H1 (cell line): ENCODE results near the gene DHRS3. TPM values are rescaled to one million over a fixed set of nuclear protein-coding genes. Genes with fewer than 3 reads are reported as not detected.
A peak's percentile ranks its signal among the peaks of the same experiment; 100 is the strongest.

Experiments used
- CTCF ChIA-PET: fragments of 300-600 bp; sonication (Branson Sonifier 250); formaldehyde crosslinking; loops from one replicate; lab custom pipeline; 2021; ENCODE audit not compliant: partially characterized antibody; lab: Charles Lee
- POLR2A ChIA-PET: fragments of 300-600 bp; sonication (Branson Sonifier 250); formaldehyde crosslinking; loops from one replicate; lab custom pipeline; 2021; ENCODE audit warnings: inconsistent platforms; ENCODE audit not compliant: partially characterized antibody; lab: Charles Lee
- DNase-seq, 2 experiments: peaks; one replicate each; pipeline versions ENCODE4 v3.0.0 to v3.0.0-alpha.2; 2010 to 2022; ENCODE audit warnings: low spot score in 2 of 2, low read depth in 1 of 2, mixed read lengths in 1 of 2
- FAIRE-seq: peaks from 2 replicates; lab custom pipeline; 2011; peaks lifted over from hg19 to GRCh38; lab: Jason Lieb, UNC
- H2AFZ ChIP-seq: 2 replicates; pipeline ENCODE4 v1.8.1; 2012; ENCODE audit warnings: low read length, inconsistent platforms
- H2AK5ac ChIP-seq: 2 replicates; pipeline ENCODE4 v1.6.1; 2013; ENCODE audit warnings: low read depth, low read length
- H2BK120ac ChIP-seq: replicated peaks from 2 replicates; pipeline ENCODE3; 2013; ENCODE audit warnings: low read depth, low read length, inconsistent platforms
- H2BK12ac ChIP-seq: 2 replicates; pipeline ENCODE4 v1.6.1; 2013; ENCODE audit warnings: low read depth, low read length
- H2BK15ac ChIP-seq: 2 replicates; pipeline ENCODE4 v1.6.1; 2013; ENCODE audit warnings: low read length
- H2BK20ac ChIP-seq: 2 replicates; pipeline ENCODE4 v1.6.1; 2013; ENCODE audit warnings: low read length
- H2BK5ac ChIP-seq: 2 replicates; pipeline ENCODE4 v1.6.1; 2013; ENCODE audit warnings: low read depth, low read length
- H3K14ac ChIP-seq: 2 replicates; pipeline ENCODE4 v1.6.1; 2013; ENCODE audit warnings: inconsistent platforms; ENCODE audit not compliant: insufficient read length
- H3K18ac ChIP-seq: 2 replicates; pipeline ENCODE4 v1.6.1; 2013; ENCODE audit warnings: low read length; ENCODE audit errors: extremely low read depth
- H3K23ac ChIP-seq: 2 replicates; pipeline ENCODE4 v1.6.1; 2013; ENCODE audit warnings: inconsistent platforms; ENCODE audit not compliant: insufficient read length
- H3K23me2 ChIP-seq: 2 replicates; pipeline ENCODE4 v1.6.1; 2013; ENCODE audit warnings: low read depth, low read length
- H3K27ac ChIP-seq: 2 replicates; pipeline ENCODE4 v1.6.1; 2011; ENCODE audit warnings: low read depth, low read length, inconsistent platforms
- H3K27me3 ChIP-seq, 4 experiments: replicated peaks in 1 of 4; 1 replicate in 1 of 4; 2 replicates in 3 of 4; pipeline versions ENCODE4 v1.6.1 to v1.8.1; 2011 to 2013; ENCODE audit warnings: low read length in 3 of 4, mild to moderate bottlenecking in 3 of 4, inconsistent platforms in 2 of 4, mixed read lengths in 2 of 4, moderate library complexity in 1 of 4; ENCODE audit not compliant: control insufficient read depth in 3 of 4, insufficient read depth in 3 of 4; ENCODE audit errors: extremely low read depth in 1 of 4
- H3K36me3 ChIP-seq, 4 experiments: 2 replicates each; pipeline versions ENCODE4 v1.6.1 to v1.8.1; 2011 to 2013; ENCODE audit warnings: mild to moderate bottlenecking in 4 of 4, low read length in 3 of 4, moderate library complexity in 2 of 4, control low read depth in 1 of 4, inconsistent platforms in 1 of 4; ENCODE audit not compliant: insufficient read depth in 4 of 4, control insufficient read depth in 2 of 4
- H3K4ac ChIP-seq: replicated peaks from 2 replicates; pipeline ENCODE3; 2013; ENCODE audit warnings: low read length, low read depth, mixed read lengths, inconsistent platforms; ENCODE audit not compliant: insufficient read length
- H3K4me1 ChIP-seq, 4 experiments: replicated peaks in 1 of 4; 1 replicate in 1 of 4; 2 replicates in 3 of 4; pipeline versions ENCODE4 v1.6.1 to v1.8.1; 2011 to 2013; ENCODE audit warnings: low read length in 3 of 4, inconsistent platforms in 2 of 4, mixed read lengths in 1 of 4; ENCODE audit not compliant: insufficient read depth in 4 of 4, control insufficient read depth in 3 of 4
- H3K4me2 ChIP-seq, 2 experiments: 2 replicates each; pipeline versions ENCODE4 v1.6.1 to v1.8.1; 2011 to 2013; ENCODE audit warnings: low read depth in 2 of 2, low read length in 2 of 2, control low read depth in 1 of 2, inconsistent platforms in 1 of 2, mild to moderate bottlenecking in 1 of 2; ENCODE audit not compliant: insufficient read depth in 1 of 2
- H3K4me3 ChIP-seq, 4 experiments: fragments of 200-600, 300-600 bp in 1 of 4; sonication (generic), shearing (Covaris generic), sonication (Bioruptor Twin) in 1 of 4; 2 replicates each; pipeline versions ENCODE4 v1.5.1 to v1.8.1; 2011 to 2016; ENCODE audit warnings: low read length in 4 of 4, low read depth in 3 of 4, control low read depth in 2 of 4, inconsistent platforms in 2 of 4, mild to moderate bottlenecking in 2 of 4, mixed read lengths in 1 of 4, moderate library complexity in 1 of 4; ENCODE audit not compliant: insufficient read depth in 2 of 4; ENCODE audit errors: extremely low read depth in 1 of 4
- H3K56ac ChIP-seq: replicated peaks from 2 replicates; pipeline ENCODE3; 2013; ENCODE audit warnings: low read depth, mild to moderate bottlenecking, mixed read lengths, low read length, inconsistent platforms; ENCODE audit not compliant: insufficient read length
- H3K79me1 ChIP-seq: 2 replicates; pipeline ENCODE4 v1.6.1; 2013; ENCODE audit warnings: low read depth, low read length, control low read depth
- H3K79me2 ChIP-seq, 2 experiments: 2 replicates each; pipeline versions ENCODE4 v1.6.1 to v1.8.1; 2012 to 2013; ENCODE audit warnings: low read length in 2 of 2, mild to moderate bottlenecking in 2 of 2, inconsistent platforms in 1 of 2; ENCODE audit not compliant: insufficient read depth in 2 of 2, control insufficient read depth in 1 of 2
- H3K9ac ChIP-seq, 4 experiments: replicated peaks in 1 of 4; 1 replicate in 1 of 4; 2 replicates in 3 of 4; pipeline versions ENCODE4 v1.6.1 to v1.8.1; 2011 to 2013; ENCODE audit warnings: low read depth in 3 of 4, low read length in 3 of 4, control low read depth in 2 of 4, mild to moderate bottlenecking in 2 of 4, moderate library complexity in 2 of 4, inconsistent platforms in 1 of 4; ENCODE audit errors: extremely low read depth in 1 of 4
- H3K9me3 ChIP-seq, 2 experiments: 2 replicates each; pipeline versions ENCODE4 v1.6.1 to v1.8.1; 2012 to 2013; ENCODE audit warnings: mild to moderate bottlenecking in 2 of 2, moderate library complexity in 2 of 2, control low read depth in 1 of 2, inconsistent platforms in 1 of 2, low read depth in 1 of 2, low read length in 1 of 2, mixed read lengths in 1 of 2; ENCODE audit not compliant: insufficient read depth in 2 of 2
- H4K20me1 ChIP-seq, 2 experiments: replicated peaks in 1 of 2; 2 replicates each; pipeline versions ENCODE3 to v1.8.1; 2011 to 2013; ENCODE audit warnings: inconsistent platforms in 2 of 2, low read length in 2 of 2, mild to moderate bottlenecking in 1 of 2; ENCODE audit not compliant: insufficient read depth in 2 of 2, control insufficient read depth in 1 of 2
- H4K5ac ChIP-seq: 2 replicates; pipeline ENCODE4 v1.6.1; 2013; ENCODE audit warnings: low read length, low read depth, mixed read lengths, inconsistent platforms; ENCODE audit not compliant: insufficient read length
- H4K8ac ChIP-seq: 2 replicates; pipeline ENCODE4 v1.8.0; 2013; ENCODE audit warnings: mild to moderate bottlenecking, moderate library complexity, low read length, inconsistent platforms; ENCODE audit not compliant: insufficient read depth; ENCODE audit errors: extremely low read depth
- H4K91ac ChIP-seq: replicated peaks from 2 replicates; pipeline ENCODE3; 2013; ENCODE audit warnings: low read length, mixed read lengths, inconsistent platforms; ENCODE audit not compliant: insufficient read length
- ASH2L ChIP-seq: fragments of 200-600, 300-600 bp; sonication (generic); IDR thresholded peaks from one replicate; pipeline ENCODE4 v1.7.1; 2017; ENCODE audit warnings: low read length
- ATF3 ChIP-seq: IDR thresholded peaks from 2 replicates; pipeline ENCODE4 v1.6.1; 2011; ENCODE audit warnings: low read depth, mild to moderate bottlenecking, low read length; ENCODE audit not compliant: insufficient read depth
- BACH1 ChIP-seq: IDR thresholded peaks from 2 replicates; pipeline ENCODE4 v1.6.1; 2012; ENCODE audit warnings: low read length, improper control_type of control experiment
- BRCA1 ChIP-seq: IDR thresholded peaks from 2 replicates; pipeline ENCODE4 v1.6.1; 2012; ENCODE audit warnings: low read depth, low read length, improper control_type of control experiment
- PHF8 ChIP-seq: fragments of 200-600 bp; sonication (generic); conservative IDR thresholded peaks from 2 replicates; pipeline ENCODE4 v1.7.1; 2012; ENCODE audit warnings: low read depth, mild to moderate bottlenecking, inconsistent platforms, low read length, moderate library complexity
- POLR2A ChIP-seq, 2 experiments: IDR thresholded peaks; 1 replicate in 1 of 2; 2 replicates in 1 of 2; pipeline ENCODE4 v1.6.1; 2011; ENCODE audit warnings: low read depth in 2 of 2, low read length in 2 of 2, mild to moderate bottlenecking in 2 of 2; ENCODE audit errors: control extremely low read depth in 1 of 2
- SIN3A ChIP-seq, 2 experiments: IDR thresholded peaks in 1 of 2; conservative IDR thresholded peaks in 1 of 2; 2 replicates each; pipeline ENCODE4 v1.6.1; 2011 to 2012; ENCODE audit warnings: low read length in 2 of 2, improper control_type of control experiment in 1 of 2, low read depth in 1 of 2, mild to moderate bottlenecking in 1 of 2
- SIX5 ChIP-seq: IDR thresholded peaks from 2 replicates; pipeline ENCODE4 v1.6.1; 2011; ENCODE audit warnings: mild to moderate bottlenecking, low read depth, low read length
- SP1 ChIP-seq: IDR thresholded peaks from 2 replicates; pipeline ENCODE4 v1.6.1; 2011; ENCODE audit warnings: low read depth, low read length
- SRF ChIP-seq: IDR thresholded peaks from 2 replicates; pipeline ENCODE4 v1.6.1; 2011; ENCODE audit warnings: mild to moderate bottlenecking, low read depth, low read length, moderate library complexity
- TAF1 ChIP-seq: IDR thresholded peaks from 2 replicates; pipeline ENCODE4 v1.6.1; 2011; ENCODE audit warnings: mild to moderate bottlenecking, low read depth, low read length
- TCF12 ChIP-seq: IDR thresholded peaks from 2 replicates; pipeline ENCODE4 v1.6.1; 2011; ENCODE audit warnings: low read depth, mild to moderate bottlenecking, low read length
- WGBS, 2 experiments: shearing (Covaris generic) in 1 of 2; methylation state at CpG; one replicate each; pipeline versions ENCODE4 v1.1.6 to v1.1.7; 2013 to 2015; ENCODE audit warnings: low lambda C conversion rate in 2 of 2, mixed read lengths in 2 of 2, inconsistent platforms in 1 of 2, low coverage in 1 of 2, missing lambda C conversion rate in 1 of 2; ENCODE audit not compliant: insufficient replicate concordance in 2 of 2, insufficient coverage in 1 of 2, insufficient read length in 1 of 2; ENCODE audit errors: extremely low coverage in 1 of 2, missing lambda C conversion rate in 1 of 2; 5-methylcytosine and 5-hydroxymethylcytosine counted together
- polyA plus RNA-seq, 7 experiments: library from polyadenylated mRNA; depleted of rRNA in 3 of 7; stranded (reverse) in 5 of 7; unstranded in 2 of 7; fragments of >200 nt in 5 of 7; fragments of 200-250 nt in 2 of 7; gene quantifications; 1 replicate in 5 of 7; 2 replicates in 1 of 7; 4 replicates in 1 of 7; pipeline versions ENCODE4 v1.2.1 to v1.2.3, GENCODE V29; 2011 to 2013; ENCODE audit warnings: missing spikeins in 2 of 7, mixed read lengths in 2 of 7
- total RNA-seq: library from RNA; stranded (reverse); fragmentation: NEBNext Ultra II Directional; extraction: Animal tissue kit (Norgen Biotek cat#: 25700); gene quantifications from 2 replicates; pipeline ENCODE4 v1.2.1, GENCODE V29; 2021

DHRS3 gene
- total and polyA plus RNA-seq, 2 of the 8 experiments (the other 6 are each of a cell fraction or from before 2014, with no cell fraction given), result 32.5 to 36.4 TPM

- no peak overlapping the region for H2BK15ac ChIP-seq
- ChIA-PET CTCF (interaction anchor here (0.6 to 1.5 kb wide), 2 partner anchors 60 to 112 kb away, joined by 3 to 8 read pairs; no protein-coding TSS in a partner anchor), POLR2A (interaction anchor here (1.7 kb wide), 1 partner anchor 10 kb away, joined by 3 read pairs; no protein-coding TSS in a partner anchor)
- H2BK20ac ChIP-seq, result no peak overlapping the region
- no peak overlapping the region for H3K56ac ChIP-seq
- no peak overlapping the region for H2AFZ ChIP-seq
- H4K8ac ChIP-seq, result no peak overlapping the region
- DNase-seq (no peak), FAIRE-seq (no peak)
- H3K79me1 ChIP-seq, result no peaks in the 10 kb centered on the region
- H3K14ac ChIP-seq, result no peak overlapping the region
- no peaks in the 10 kb centered on the region for H3K36me3 ChIP-seq
- no peak overlapping the region for H3K9ac ChIP-seq
- no peaks in the 10 kb centered on the region for H3K9me3 ChIP-seq
- H3K18ac ChIP-seq, result no peak overlapping the region
- no peak overlapping the region for H2AK5ac ChIP-seq
- no peak overlapping the region for H3K4ac ChIP-seq
- H4K20me1 ChIP-seq, result no peaks in the 10 kb centered on the region
- H3K27me3 ChIP-seq, result no peaks in the 10 kb centered on the region
- H3K4me3 ChIP-seq, result no peak overlapping the region
- no peaks in the 10 kb centered on the region for H3K23me2 ChIP-seq
- H3K4me2 ChIP-seq, result no peak overlapping the region
- no peak overlapping the region for H3K27ac ChIP-seq
- H3K23ac ChIP-seq, result no peak overlapping the region
- no peak overlapping the region for H2BK5ac ChIP-seq
- no peak overlapping the region for H4K91ac ChIP-seq
- H2BK12ac ChIP-seq, result 0 out of 2 replicates have a peak overlapping the region, but pooled peaks have one; percentile 17
- no peak overlapping the region for H4K5ac ChIP-seq
- H3K4me1 ChIP-seq, result peaks cover 0 to 6% (median under 1%) of the 10 kb centered on the region in 4 experiments; a peak in 4 of 7 replicates
- whole genome bisulfite sequencing, 2 experiments, result 92% methylated on average over 17 of the region's 17 CpGs; no CpG with 5 or more reads in 1 of the 2 experiments
- H3K79me2 ChIP-seq, result no peaks in the 10 kb centered on the region
- no peak overlapping the region for H2BK120ac ChIP-seq
- TF ChIP-seq ATF3 (no peak), BRCA1 (no peak), BACH1 (no peak), TCF12 (no peak), SRF (no peak), POLR2A (IDR thresholded peaks at IDR 0.05; ENCODE audit: control extremely low read depth in 1 of 2, low read depth in 2 of 2, low read length in 2 of 2) (no peak), SIX5 (no peak), TAF1 (no peak), SIN3A (conservative IDR thresholded peaks at IDR 0.05 in 1 of 2, IDR thresholded peaks at IDR 0.05 in 1 of 2; ENCODE audit: low read depth in 1 of 2, low read length in 2 of 2) (no peak), SP1 (no peak), PHF8 (no peak), ASH2L (no peak)
These were observed 71.0 kb downstream of the DHRS3 start for GRCh38 chr1:12546771-12547585.
